ENCODE results near the gene PUS3.
"Not testable (repeated sequence)": the region's sequence is repeated elsewhere in the genome, so short reads cannot be mapped to it uniquely, and the experiment has no call there.

PUS3 gene

DNA sequence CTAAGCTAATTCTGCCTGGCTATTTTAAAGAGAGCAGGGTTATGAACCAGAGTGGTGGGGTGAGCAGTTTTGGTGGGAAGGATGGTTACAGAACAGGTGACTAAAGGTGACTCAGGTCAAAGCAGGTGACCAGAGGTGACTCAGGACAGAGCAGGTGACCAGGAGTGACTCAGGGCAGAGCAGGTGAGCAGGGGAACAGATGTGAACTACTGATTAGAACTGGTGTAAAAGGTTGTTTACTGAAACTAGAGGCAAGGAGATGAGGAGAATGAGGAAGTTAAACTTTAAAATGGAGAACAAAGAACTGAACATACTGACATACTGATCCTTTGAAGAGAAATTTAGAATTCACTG lies 30.9 kb downstream of the PUS3 start:
- H3K9me3 ChIP-seq (ENCODE audit: control insufficient read depth, insufficient read depth, low read length) = peaks cover 4% of the 10 kb centered on the region
- no peaks in the 10 kb centered on the region for H3K36me3 ChIP-seq (ENCODE audit: control insufficient read depth, insufficient read depth, low read length)
- no peaks in the 10 kb centered on the region for H3K4me1 ChIP-seq (ENCODE audit: control insufficient read depth, insufficient read depth, low read length)
- no peaks in the 10 kb centered on the region for H3K27me3 ChIP-seq (ENCODE audit: control insufficient read depth, insufficient read depth, low read length)
- H3K4me3 ChIP-seq (ENCODE audit: low read depth, low read length) = no peak overlapping the region
- H3K9ac ChIP-seq (ENCODE audit: low read depth, low read length) = no peak overlapping the region

DNA sequence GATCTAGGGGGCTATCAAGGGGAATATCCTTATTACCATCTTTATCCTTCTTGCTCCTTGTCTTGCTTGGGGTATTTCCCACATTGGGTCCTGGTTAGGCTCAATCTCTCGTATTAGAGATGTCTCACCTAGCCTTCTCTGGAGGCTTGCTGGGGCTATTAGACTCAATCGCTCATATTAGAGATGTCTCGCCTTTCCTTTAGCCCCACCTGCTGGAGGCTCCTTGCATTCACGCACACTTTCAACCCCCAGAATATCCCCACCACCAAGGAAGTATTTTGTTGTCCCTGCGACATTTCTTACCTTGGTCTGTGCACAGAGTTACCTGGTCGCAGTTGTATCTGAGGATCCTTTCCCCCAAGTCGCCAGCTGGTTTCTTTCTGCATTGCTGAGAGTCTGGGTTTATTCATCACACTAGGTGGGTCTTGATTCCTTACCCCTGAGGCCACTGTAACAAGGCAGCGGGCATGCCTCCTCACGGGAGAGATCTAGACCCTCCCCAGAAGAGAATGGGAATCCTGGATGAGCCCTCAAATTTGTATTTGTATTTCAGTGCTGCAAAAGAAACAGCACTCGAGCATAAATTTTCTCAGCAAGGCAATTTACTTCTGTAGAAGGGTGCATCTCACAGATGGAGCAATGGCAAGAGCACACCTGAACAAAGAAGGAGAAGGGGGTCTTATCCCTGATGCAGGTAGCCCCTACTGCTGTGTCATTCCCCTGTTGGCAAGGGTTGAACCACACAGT lies 31.4 kb downstream of the PUS3 start:
- no peaks in the 10 kb centered on the region for H3K27me3 ChIP-seq (ENCODE audit: control insufficient read depth, insufficient read depth, low read length)
- no peak overlapping the region for H3K4me3 ChIP-seq (ENCODE audit: low read depth, low read length)

DNA sequence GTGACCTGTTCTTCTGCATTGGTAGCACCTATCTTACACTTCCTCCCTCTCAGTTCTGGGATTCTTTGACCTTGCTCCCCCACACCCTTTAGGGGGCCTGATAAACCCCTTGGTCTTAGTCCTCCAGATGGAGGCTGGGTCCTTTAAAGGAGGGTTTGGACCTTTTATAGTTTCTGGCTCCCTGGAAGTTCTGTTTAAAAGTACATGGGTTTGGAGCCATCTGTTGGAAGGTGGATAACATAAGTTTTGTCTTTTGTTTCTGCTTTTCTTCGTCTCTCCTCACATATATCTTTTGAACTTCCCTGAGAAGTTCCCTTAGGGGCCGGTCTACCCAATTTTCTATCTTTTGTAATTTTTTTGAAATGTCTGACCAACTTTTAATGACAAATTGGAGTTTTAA lies 33.5 kb downstream of the PUS3 start:
- Histone ChIP-seq H3K4me3 (ENCODE audit: low read depth, low read length) (no peak overlapping the region), H3K9me3 (ENCODE audit: control insufficient read depth, insufficient read depth, low read length) (peaks cover 4% of the 10 kb centered on the region), H3K9ac (ENCODE audit: low read depth, low read length) (no peak overlapping the region), H3K4me1 (ENCODE audit: control insufficient read depth, insufficient read depth, low read length) (no peaks in the 10 kb centered on the region), H3K36me3 (ENCODE audit: control insufficient read depth, insufficient read depth, low read length) (no peaks in the 10 kb centered on the region), H3K27me3 (ENCODE audit: control insufficient read depth, insufficient read depth, low read length) (no peaks in the 10 kb centered on the region)

More for the DNA sequence above, 31.4 kb downstream of the PUS3 start:
- H3K36me3 ChIP-seq (ENCODE audit: control insufficient read depth, insufficient read depth, low read length) = no peaks in the 10 kb centered on the region
- H3K9me3 ChIP-seq (ENCODE audit: control insufficient read depth, insufficient read depth, low read length) = peaks cover 4% of the 10 kb centered on the region
- no peak overlapping the region for H3K9ac ChIP-seq (ENCODE audit: low read depth, low read length)
- H3K4me1 ChIP-seq (ENCODE audit: control insufficient read depth, insufficient read depth, low read length) = no peaks in the 10 kb centered on the region

DNA sequence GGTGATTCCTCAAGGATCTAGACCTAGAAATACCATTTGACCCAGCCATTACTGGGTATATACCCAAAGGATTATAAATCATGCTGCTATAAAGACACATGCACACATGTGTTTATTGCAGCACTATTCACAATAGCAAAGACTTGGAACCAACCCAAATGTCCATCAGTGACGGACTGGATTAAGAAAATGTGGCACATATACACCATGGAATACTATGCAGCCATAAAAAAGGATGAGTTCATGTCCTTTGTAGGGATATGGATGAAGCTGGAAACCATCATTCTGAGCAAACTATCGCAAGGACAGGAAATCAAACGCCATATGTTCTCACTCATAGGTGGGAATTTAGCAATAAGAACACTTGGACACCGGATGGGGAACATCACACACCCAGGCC lies 37.7 kb downstream of the PUS3 start:
- H3K36me3 ChIP-seq (ENCODE audit: control insufficient read depth, insufficient read depth, low read length); H3K9ac ChIP-seq (ENCODE audit: low read depth, low read length); H3K9me3 ChIP-seq (ENCODE audit: control insufficient read depth, insufficient read depth, low read length); H3K27me3 ChIP-seq (ENCODE audit: control insufficient read depth, insufficient read depth, low read length); H3K4me1 ChIP-seq (ENCODE audit: control insufficient read depth, insufficient read depth, low read length); H3K4me3 ChIP-seq (ENCODE audit: low read depth, low read length): not testable (repeated sequence)

DNA sequence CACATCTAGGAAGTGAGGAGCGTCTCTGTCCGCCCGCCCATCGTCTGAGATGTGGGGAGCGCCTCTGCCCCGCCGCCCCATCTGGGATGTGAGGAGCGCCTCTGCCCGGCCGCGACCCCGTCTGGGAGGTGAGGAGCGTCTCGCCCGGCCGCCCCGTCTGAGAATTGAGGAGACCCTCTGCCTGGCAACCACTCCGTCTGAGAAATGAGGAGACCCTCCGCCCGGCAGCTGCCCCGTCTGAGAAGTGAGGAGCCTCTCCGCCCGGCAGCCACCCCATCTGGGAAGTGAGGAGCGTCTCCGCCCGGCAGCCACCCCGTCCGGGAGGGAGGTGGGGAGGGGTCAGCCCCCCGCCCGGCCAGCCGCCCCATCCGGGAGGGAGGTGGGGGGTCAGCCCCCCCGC lies 40.2 kb downstream of the PUS3 start:
- not testable (repeated sequence) for H3K9me3 ChIP-seq (ENCODE audit: control insufficient read depth, insufficient read depth, low read length); H3K27me3 ChIP-seq (ENCODE audit: control insufficient read depth, insufficient read depth, low read length); H3K4me3 ChIP-seq (ENCODE audit: low read depth, low read length); H3K36me3 ChIP-seq (ENCODE audit: control insufficient read depth, insufficient read depth, low read length); H3K4me1 ChIP-seq (ENCODE audit: control insufficient read depth, insufficient read depth, low read length); H3K9ac ChIP-seq (ENCODE audit: low read depth, low read length)

DNA sequence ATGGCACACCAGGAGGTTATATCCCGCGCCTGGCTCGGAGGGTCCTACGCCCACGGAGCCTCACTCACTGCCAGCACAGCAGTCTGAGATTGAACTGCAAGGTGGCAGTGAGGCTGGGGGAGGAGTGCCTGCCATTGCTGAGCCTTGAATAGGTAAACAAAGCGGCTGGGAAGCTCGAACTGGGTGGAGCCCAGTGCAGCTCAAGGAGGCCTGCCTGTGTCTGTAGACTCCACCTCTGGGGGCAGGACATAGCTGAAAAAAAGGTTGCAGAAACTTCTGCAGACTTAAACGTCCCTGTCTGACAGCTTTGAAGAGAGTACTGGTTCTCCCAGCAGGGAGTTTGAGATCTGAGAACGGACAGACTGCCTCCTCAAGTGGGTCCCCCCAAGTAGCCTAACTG lies 45.3 kb downstream of the PUS3 start:
- H3K4me1 ChIP-seq (ENCODE audit: control insufficient read depth, insufficient read depth, low read length); H3K27me3 ChIP-seq (ENCODE audit: control insufficient read depth, insufficient read depth, low read length); H3K9ac ChIP-seq (ENCODE audit: low read depth, low read length); H3K9me3 ChIP-seq (ENCODE audit: control insufficient read depth, insufficient read depth, low read length); H3K36me3 ChIP-seq (ENCODE audit: control insufficient read depth, insufficient read depth, low read length); H3K4me3 ChIP-seq (ENCODE audit: low read depth, low read length): not testable (repeated sequence)

DNA sequence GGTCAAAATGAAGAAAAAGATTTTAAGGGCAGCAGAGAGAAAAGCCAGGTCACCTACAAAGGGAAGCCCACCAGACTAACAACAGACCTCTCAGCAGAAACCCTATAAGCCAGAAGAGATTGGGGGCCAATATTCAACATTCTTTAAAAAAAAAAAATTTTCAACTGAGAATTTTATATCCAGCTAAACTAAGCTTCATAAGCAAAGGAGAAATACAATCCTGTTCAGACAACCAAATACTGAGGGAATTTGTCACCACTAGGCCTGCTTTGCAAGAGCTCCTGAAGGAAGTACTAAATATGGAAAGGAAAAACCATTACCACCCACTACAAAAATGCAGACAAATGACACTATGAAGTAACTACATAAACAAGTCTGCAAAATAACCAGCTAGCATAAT lies 56.8 kb downstream of the PUS3 start:
- Histone ChIP-seq H3K36me3 (ENCODE audit: control insufficient read depth, insufficient read depth, low read length) (no peaks in the 10 kb centered on the region), H3K9ac (ENCODE audit: low read depth, low read length) (no peak overlapping the region), H3K4me3 (ENCODE audit: low read depth, low read length) (no peak overlapping the region), H3K4me1 (ENCODE audit: control insufficient read depth, insufficient read depth, low read length) (no peaks in the 10 kb centered on the region), H3K9me3 (ENCODE audit: control insufficient read depth, insufficient read depth, low read length) (no peaks in the 10 kb centered on the region), H3K27me3 (ENCODE audit: control insufficient read depth, insufficient read depth, low read length) (no peaks in the 10 kb centered on the region)
